ENCODE results near the gene GNA12. TPM values are rescaled to one million over a fixed set of nuclear protein-coding genes. Genes with fewer than 3 reads are reported as not detected.

Gene GNA12
- total RNA-seq, 2 experiments from 2014 or later, result 19.1 to 21.4 TPM

DNA sequence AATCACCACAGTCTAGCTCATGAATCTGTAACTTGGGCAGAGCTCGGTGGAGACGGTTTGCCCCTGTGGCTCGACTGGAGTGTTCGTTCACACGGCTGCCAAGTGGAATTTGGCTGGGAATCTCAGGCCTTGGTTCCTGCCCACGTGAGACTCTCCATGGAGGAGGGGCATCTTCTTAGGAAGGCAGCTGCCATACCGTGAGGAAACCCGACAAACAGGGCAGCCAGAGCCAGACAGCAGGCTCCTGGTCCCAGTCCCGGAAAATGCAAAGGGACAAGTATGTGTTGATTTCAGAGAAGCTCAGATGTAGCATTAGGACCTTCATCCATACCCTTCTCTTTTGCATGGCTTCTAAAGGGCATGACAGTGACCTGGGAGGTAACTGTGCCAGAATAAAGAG lies 129.5 kb downstream of the GNA12 start:
- POLR2A ChIA-PET, result no interaction called here

GRCh38 chr7:2713978-2714377 lies 130.1 kb downstream of the GNA12 start:
- POLR2A ChIA-PET, result no interaction called here

More for the DNA sequence above, 129.5 kb downstream of the GNA12 start:
- CTCF ChIA-PET, result interaction anchor here (1.9 to 3.3 kb wide), 2 partner anchors 44 kb away, joined by 7 to 9 read pairs; no protein-coding TSS in a partner anchor

DNA sequence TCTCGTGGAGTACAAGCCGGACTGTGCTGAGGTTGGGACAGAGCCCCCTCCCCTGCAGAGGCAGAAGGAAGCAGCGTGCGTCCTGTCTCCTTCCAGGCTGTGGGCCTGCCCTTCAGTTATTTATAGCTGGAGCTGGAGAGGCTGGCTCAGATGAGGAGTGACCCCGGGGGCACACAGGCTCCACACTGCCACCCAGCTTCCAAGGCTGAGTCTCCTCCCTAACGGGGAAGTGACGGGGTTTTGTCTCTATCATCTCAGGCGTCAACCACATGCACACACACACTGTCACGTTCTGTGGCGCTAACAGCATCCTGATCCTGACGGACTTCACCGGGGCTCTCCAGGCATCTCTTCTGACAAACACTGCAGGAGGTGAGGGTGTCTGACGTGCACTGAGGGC lies 130.7 kb downstream of the GNA12 start:
- CTCF ChIA-PET, result interaction anchor here (0.8 to 1.1 kb wide), 2 partner anchors 32 to 42 kb away, joined by 3 to 4 read pairs; no protein-coding TSS in a partner anchor
- POLR2A ChIA-PET, result no interaction called here

More at GRCh38 chr7:2713978-2714377, 130.1 kb downstream of the GNA12 start:
- CTCF ChIA-PET, result interaction anchor here (1.1 to 1.9 kb wide), 2 partner anchors 43 to 44 kb away, joined by 4 to 7 read pairs; no protein-coding TSS in a partner anchor

- ChIA-PET POLR2A (no interaction called here), CTCF (interaction anchor here (0.6 to 3.6 kb wide), 2 partner anchors 41 to 42 kb away, joined by 3 to 57 read pairs; no protein-coding TSS in a partner anchor)
These were observed 132.0 kb downstream of the GNA12 start for GRCh38 chr7:2711895-2712675.

- ChIA-PET POLR2A (interaction anchor here (1.5 to 1.7 kb wide), 2 partner anchors 9 to 47 kb away, joined by 6 to 8 read pairs; no protein-coding TSS in a partner anchor), CTCF (interaction anchor here (0.5 to 4.2 kb wide), 13 partner anchors 9 to 529 kb away, joined by 3 to 57 read pairs (median 8); partner anchors contain the start of gene TTYH3)
These were observed 133.1 kb downstream of the GNA12 start for GRCh38 chr7:2710901-2711551.

DNA sequence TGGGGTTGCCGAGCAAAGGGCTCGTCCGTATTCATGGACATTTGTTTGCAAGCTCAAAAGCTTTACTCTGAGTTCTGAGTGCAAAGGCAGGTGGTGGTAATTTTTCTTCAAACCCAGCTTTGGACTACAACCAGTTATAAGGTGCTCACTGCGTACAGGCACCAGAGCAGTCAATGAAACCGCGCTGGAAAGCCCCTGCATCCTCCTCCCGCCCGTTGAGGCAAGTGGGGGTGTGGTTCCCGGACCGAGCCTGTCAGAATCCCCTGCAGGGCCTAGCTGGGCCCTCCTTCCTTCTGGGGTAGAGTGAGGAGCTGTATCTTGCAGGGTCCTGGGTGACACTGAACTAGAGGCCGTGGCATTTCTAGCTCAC lies 133.8 kb downstream of the GNA12 start:
- CTCF ChIA-PET, result interaction anchor here (0.5 to 4.2 kb wide), 27 partner anchors 9 to 529 kb away, joined by 3 to 57 read pairs (median 6); partner anchors contain the start of gene TTYH3
- POLR2A ChIA-PET, result interaction anchor here (0.5 to 1.7 kb wide), 4 partner anchors 10 to 184 kb away, joined by 3 to 8 read pairs (median 6); no protein-coding TSS in a partner anchor

DNA sequence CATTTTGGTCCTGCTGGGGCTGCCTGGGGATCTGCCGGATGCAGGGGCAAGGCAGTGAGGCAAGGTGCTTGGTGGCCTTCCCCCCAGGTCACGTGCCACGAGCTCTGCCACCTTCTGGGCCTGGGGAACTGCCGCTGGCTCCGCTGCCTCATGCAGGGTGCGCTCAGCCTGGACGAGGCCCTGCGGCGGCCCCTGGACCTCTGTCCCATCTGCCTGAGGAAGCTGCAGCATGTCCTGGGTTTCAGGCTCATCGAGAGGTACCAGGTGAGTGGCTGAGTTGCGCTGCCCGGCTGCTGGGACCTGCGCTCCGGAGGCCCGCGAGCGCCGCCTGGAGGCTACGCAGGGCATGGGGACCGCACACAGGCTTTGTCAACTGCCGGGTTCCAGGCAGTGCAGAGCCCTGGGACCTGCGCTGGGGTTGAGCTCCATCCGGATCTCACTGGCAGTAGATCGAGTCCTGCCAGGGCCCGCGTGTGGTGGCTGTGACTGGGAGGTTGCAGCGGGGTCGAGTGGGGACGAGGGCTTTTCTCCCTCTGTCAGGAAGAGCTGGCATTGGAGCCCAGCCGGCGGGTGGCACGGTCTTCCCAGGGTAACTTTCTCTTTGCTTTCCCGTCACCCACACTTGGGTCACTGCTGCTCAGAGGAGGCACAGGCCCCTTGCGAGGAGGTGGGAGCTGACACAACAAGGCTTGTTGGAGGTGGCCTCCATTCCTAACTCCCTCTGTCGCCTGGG lies 134.4 kb downstream of the GNA12 start:
- ChIA-PET CTCF (interaction anchor here (0.7 to 4.2 kb wide), 26 partner anchors 10 to 258 kb away, joined by 3 to 57 read pairs (median 6); partner anchors contain the start of gene TTYH3), POLR2A (interaction anchor here (0.5 to 1.7 kb wide), 4 partner anchors 10 to 185 kb away, joined by 3 to 8 read pairs (median 6); no protein-coding TSS in a partner anchor)

DNA sequence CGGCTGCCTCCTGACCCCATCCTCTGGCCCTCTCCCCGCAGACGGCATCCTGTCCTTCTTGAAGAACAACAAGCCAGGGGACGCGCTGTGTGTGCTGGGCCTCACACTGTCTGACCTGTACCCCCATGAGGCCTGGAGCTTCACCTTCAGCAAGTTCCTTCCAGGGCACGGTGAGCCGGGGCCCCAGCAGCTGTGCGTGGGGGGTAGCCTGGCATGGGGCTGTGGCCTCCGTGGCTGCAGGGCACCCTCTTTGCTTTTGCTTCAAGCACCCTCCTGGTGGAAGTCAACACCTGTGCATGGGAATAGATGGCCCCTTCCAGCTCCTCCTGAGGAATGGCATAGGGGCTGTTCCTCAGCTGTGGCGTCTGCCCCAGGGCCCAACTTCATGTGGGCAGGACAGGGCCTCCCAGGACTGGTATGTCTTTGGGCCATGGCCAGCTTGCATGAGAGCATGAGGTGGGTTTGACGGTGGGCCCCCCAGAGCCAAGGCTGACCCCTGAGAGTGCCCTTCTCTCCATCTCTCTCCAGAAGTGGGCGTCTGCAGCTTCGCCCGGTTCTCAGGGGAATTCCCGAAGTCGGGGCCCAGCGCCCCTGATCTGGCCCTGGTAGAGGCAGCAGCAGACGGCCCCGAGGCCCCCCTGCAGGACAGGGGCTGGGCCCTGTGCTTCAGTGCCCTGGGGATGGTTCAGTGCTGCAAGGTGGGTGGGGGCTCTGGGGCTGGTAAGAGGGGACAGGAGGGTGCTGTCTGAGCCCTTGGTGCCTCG lies 135.4 kb downstream of the GNA12 start:
- CTCF ChIA-PET, result interaction anchor here (1.0 to 4.2 kb wide), 15 partner anchors 10 to 257 kb away, joined by 3 to 57 read pairs (median 8); partner anchors contain the start of gene TTYH3

DNA sequence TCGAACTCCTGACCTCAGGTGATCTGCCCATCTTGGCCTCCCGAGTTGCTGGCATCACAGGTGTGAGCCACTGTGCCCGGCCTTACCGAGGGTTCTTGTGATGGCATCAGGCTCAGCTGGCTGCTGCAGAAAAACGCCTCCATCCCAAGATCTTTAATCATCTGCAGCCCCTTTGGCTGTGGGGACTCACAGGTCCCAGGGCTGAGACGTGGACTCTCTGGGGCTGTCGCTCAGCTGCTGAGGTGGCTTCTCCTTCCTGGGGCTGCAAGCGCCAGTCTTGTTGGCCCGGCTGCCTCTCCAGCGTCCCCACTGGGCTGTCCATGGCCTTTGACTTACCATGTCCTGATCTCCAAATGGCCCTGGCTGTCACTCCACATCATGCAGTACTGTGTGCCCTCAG lies 136.1 kb downstream of the GNA12 start:
- ChIA-PET POLR2A (no interaction called here), CTCF (interaction anchor here (3.5 to 4.2 kb wide), 3 partner anchors 9 to 38 kb away, joined by 45 to 57 read pairs (median 51); no protein-coding TSS in a partner anchor)

More for the DNA sequence above, 135.4 kb downstream of the GNA12 start:
- POLR2A ChIA-PET, result no interaction called here

DNA sequence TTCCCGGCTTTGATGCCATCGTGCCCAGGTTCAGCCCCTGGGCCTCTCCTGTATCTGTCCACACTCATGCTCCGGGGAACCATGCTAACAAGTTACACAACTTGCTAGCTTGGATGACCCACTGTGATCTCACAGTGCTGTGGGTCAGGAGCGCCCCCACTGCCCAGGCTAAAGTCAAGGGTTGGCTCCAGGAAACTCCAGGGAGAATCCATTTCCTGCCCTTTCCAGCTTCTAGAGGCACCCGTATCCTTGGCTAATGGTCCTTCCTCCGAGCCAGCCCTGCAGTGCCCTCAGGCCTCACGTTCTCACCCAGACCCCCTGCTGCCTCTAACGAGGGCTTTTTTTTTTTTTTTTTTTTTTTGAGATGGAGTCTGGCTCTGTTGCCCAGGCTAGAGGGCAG lies 136.6 kb downstream of the GNA12 start:
- ChIA-PET POLR2A (no interaction called here), CTCF (interaction anchor here (4.2 kb wide), 1 partner anchor 12 kb away, joined by 51 read pairs; no protein-coding TSS in a partner anchor)

- ChIA-PET POLR2A (no interaction called here), CTCF (interaction anchor here (0.9 to 3.0 kb wide), 2 partner anchors 14 to 36 kb away, joined by 3 to 15 read pairs; no protein-coding TSS in a partner anchor)
These were observed 137.4 kb downstream of the GNA12 start for GRCh38 chr7:2706685-2707126.

DNA sequence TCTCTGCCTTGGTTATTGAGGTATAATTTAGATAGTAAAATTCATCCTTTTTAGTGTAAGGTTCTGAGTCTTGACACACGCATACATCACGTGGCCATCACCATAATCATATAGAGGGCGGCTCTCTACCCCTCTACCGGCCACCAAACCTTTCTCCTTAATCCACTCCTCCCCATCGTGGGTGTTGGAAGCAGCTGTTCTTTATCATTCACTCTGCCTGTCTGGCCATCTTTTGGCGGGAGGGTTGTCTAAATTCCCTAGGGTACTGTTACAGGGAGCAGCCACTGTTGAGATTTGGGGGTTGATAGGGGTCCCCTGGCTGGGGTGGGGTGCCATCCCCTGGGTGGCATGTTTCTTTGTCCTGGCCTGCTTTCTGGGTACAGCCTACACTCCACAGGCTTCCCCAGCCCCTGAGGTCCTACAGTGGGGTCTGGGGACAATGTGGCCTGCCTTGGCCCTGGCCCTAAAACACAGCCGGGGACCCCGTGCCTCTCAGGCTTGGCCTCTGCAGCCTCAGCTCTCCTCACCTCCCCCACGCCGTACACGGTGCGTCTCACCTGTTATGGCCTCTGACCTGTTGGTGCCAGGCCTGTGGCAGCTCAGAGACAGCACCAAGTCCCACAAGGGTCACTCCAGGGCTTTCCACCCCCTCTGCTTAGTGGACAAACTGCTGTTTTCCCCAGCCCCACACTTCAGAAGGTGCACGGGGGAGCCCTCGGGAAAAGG lies 138.6 kb downstream of the GNA12 start:
- CTCF ChIA-PET, result interaction anchor here (0.9 to 3.0 kb wide), 2 partner anchors 15 to 35 kb away, joined by 3 to 15 read pairs; no protein-coding TSS in a partner anchor
- POLR2A ChIA-PET, result no interaction called here

GRCh38 chr7:2702594-2702957 lies 141.5 kb downstream of the GNA12 start:
- ChIA-PET CTCF (no interaction called here), POLR2A (no interaction called here)

- ChIA-PET CTCF (interaction anchor here (1.2 to 1.5 kb wide), 2 partner anchors 17 to 31 kb away, joined by 3 read pairs; no protein-coding TSS in a partner anchor), POLR2A (no interaction called here)
These were observed 142.1 kb downstream of the GNA12 start for GRCh38 chr7:2701832-2702593.

DNA sequence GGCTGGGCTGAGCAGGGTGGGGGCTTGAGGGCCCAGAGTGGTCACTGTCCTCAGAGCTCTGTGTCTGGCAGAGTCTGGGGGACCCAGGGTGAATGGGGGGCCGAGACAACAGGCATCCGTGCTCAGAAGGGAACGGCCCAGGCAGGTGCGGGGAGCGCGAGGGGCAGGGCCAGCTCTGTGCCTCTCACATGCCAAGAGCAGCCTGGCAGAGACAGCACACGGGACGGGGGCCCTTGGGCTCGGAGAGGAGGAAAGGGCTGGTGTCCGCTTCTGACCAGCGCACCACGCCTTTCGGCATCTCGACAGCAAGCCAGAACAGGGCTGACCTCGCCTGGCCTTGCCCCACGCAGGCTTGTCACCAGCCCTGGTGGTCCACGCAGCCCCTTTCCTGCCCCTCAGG lies 142.7 kb downstream of the GNA12 start:
- POLR2A ChIA-PET, result no interaction called here

DNA sequence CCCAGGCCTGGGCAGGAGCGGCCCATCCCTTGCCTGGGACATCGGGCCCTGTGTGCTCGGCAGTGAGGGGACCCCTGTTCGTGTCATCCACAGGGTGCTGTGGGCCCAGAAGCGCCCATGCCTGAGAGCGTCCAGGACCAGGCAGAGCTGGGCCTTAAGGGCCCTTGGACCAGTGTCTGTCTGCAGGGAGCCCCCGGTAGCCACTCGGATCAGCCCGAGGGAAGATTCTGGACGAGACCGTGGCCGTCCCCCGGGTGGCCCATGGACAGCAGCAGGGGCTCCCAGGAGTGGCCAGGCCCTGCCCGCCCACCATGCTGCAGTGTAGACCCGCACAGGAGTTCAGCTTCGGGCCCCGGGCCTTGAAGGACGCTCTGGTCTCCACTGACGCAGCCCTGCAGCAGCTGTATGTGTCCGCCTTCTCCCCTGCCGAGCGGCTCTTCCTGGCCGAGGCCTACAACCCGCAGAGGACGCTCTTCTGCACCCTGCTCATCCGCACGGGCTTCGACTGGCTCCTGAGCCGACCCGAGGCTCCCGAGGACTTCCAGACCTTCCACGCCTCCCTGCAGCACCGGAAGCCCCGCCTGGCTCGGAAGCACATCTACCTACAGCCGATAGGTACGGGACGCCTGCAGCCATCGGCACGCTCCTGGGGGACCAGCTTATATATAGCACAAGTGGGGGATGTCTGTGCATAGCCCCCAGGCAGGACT lies 143.8 kb downstream of the GNA12 start:
- POLR2A ChIA-PET, result no interaction called here
- CTCF ChIA-PET, result interaction anchor here (1.0 to 5.5 kb wide), 6 partner anchors 9 to 231 kb away, joined by 3 to 45 read pairs (median 4); no protein-coding TSS in a partner anchor

More for the DNA sequence above, 142.7 kb downstream of the GNA12 start:
- CTCF ChIA-PET, result interaction anchor here (1.2 to 5.5 kb wide), 3 partner anchors 8 to 31 kb away, joined by 3 to 45 read pairs (median 3); no protein-coding TSS in a partner anchor
